ENCODE measurements around the gene HSPB2. TPM values are rescaled to one million over a fixed set of nuclear protein-coding genes. Genes with fewer than 3 reads are reported as not detected.

HSPB2 gene
- total RNA-seq, 1 donor, result not detected

- DNase-seq (ENCODE audit: low read depth in 2 of 3, low spot score in 2 of 3), result no peak
These were observed 23.6 kb downstream of the HSPB2 start for GRCh38 chr11:111936040-111936540.

GRCh38 chr11:111937461-111937769 is 24.9 kb downstream of the HSPB2 start:
- DNase-seq (ENCODE audit: low read depth in 2 of 3, low spot score in 2 of 3), result no peak

- DNase-seq (ENCODE audit: low read depth in 2 of 3, low spot score in 2 of 3), result no peak
These were observed 25.3 kb downstream of the HSPB2 start for GRCh38 chr11:111937844-111938243.

- DNase-seq (ENCODE audit: low read depth in 2 of 3, low spot score in 2 of 3), result peak in 2 of 3 donors; percentile 71 to 78
These were observed 26.2 kb downstream of the HSPB2 start for GRCh38 chr11:111938687-111939160.

- no peak for DNase-seq (ENCODE audit: low read depth in 2 of 3, low spot score in 2 of 3)
These were observed 27.5 kb downstream of the HSPB2 start for GRCh38 chr11:111939836-111940604.

GRCh38 chr11:111941963-111942362 is 29.4 kb downstream of the HSPB2 start:
- DNase-seq (ENCODE audit: low read depth in 2 of 3, low spot score in 2 of 3), result no peak

GRCh38 chr11:111942829-111943228 is 30.3 kb downstream of the HSPB2 start:
- DNase-seq (ENCODE audit: low read depth in 2 of 3, low spot score in 2 of 3), result no peak

GRCh38 chr11:111944139-111944538 is 31.6 kb downstream of the HSPB2 start:
- no peak for DNase-seq (ENCODE audit: low read depth in 2 of 3, low spot score in 2 of 3)

GRCh38 chr11:111944651-111945051 is 32.1 kb downstream of the HSPB2 start:
- no peak for DNase-seq (ENCODE audit: low read depth in 2 of 3, low spot score in 2 of 3)

- DNase-seq (ENCODE audit: low read depth in 2 of 3, low spot score in 2 of 3), result no peak
These were observed 32.7 kb downstream of the HSPB2 start for GRCh38 chr11:111945198-111945597.

GRCh38 chr11:111946499-111946898 is 34.0 kb downstream of the HSPB2 start:
- DNase-seq (ENCODE audit: low read depth in 2 of 3, low spot score in 2 of 3), result no peak

GRCh38 chr11:111947143-111947542 is 34.6 kb downstream of the HSPB2 start:
- DNase-seq (ENCODE audit: low read depth in 2 of 3, low spot score in 2 of 3), result no peak

GRCh38 chr11:111949519-111950426 is 37.2 kb downstream of the HSPB2 start:
- DNase-seq (ENCODE audit: low read depth in 2 of 3, low spot score in 2 of 3), result no peak

- DNase-seq (ENCODE audit: low read depth in 2 of 3, low spot score in 2 of 3), result no peak
These were observed 39.0 kb downstream of the HSPB2 start for GRCh38 chr11:111951565-111951964.

- DNase-seq (ENCODE audit: low read depth in 2 of 3, low spot score in 2 of 3), result no peak
These were observed 41.6 kb downstream of the HSPB2 start for GRCh38 chr11:111954154-111954553.

GRCh38 chr11:111957663-111958444 is 45.3 kb downstream of the HSPB2 start:
- DNase-seq (ENCODE audit: low read depth in 2 of 3, low spot score in 2 of 3), result no peak

GRCh38 chr11:111960916-111961315 is 48.4 kb downstream of the HSPB2 start:
- no peak for DNase-seq (ENCODE audit: low read depth in 2 of 3, low spot score in 2 of 3)

- no peak for DNase-seq (ENCODE audit: low read depth in 2 of 3, low spot score in 2 of 3)
These were observed 49.1 kb downstream of the HSPB2 start for GRCh38 chr11:111961389-111962300.
